K562 (cell line): ENCODE data around the gene RER1. TPM values are rescaled to one million over a fixed set of nuclear protein-coding genes. Genes with fewer than 3 reads are reported as not detected.
A peak's percentile ranks its signal among the peaks of the same experiment; 100 is the strongest.

Source experiments
- ATAC-seq: fragments of 200-7000 bp; cut with Tn5 transposase; 3 replicates; pipeline ENCODE4 v1.9.1; 2020; ENCODE audit warnings: moderate library complexity
- BruUV-seq: library from RNA; stranded (reverse); fragments of 400-500 nt; replicated peaks from 2 replicates; lab custom pipeline; 2021; lab: Mats Ljungman, UMichigan
- CTCF ChIA-PET: fragments of 300-600 bp; formaldehyde crosslinking; extraction: SDS; loops from one replicate; lab custom pipeline; 2021; ENCODE audit warnings: low intra/inter-chr PET ratio; lab: Yijun Ruan, JAX
- POLR2A ChIA-PET: fragments of 300-600, 350-650 bp; sonication (Branson Sonifier 250); formaldehyde crosslinking; extraction: SDS; loops from one replicate; lab custom pipeline; 2021; ENCODE audit warnings: antibody characterized with exemption, inconsistent platforms; lab: Yijun Ruan, JAX
- DNase-seq, 4 experiments: peaks; one replicate each; pipeline versions ENCODE4 v3.0.0 to v3.0.0-alpha.2; 2011 to 2018; ENCODE audit warnings: low spot score in 3 of 4, mixed read lengths in 3 of 4; ENCODE audit errors: extremely low read depth in 1 of 4
- FAIRE-seq: peaks from 2 replicates; lab custom pipeline; 2011; peaks lifted over from hg19 to GRCh38; lab: Jason Lieb, UNC
- H2AFZ ChIP-seq: 2 replicates; pipeline ENCODE4 v1.6.0; 2011; ENCODE audit warnings: low read depth, low read length, control low read depth, inconsistent platforms
- H3K27ac ChIP-seq: fragments of 200-600 bp; 3 replicates; pipeline ENCODE4 v1.8.0; 2011; ENCODE audit warnings: low read depth, mild to moderate bottlenecking, control low read depth, inconsistent platforms, low read length, moderate library complexity, mixed read lengths; ENCODE audit errors: extremely low read depth
- H3K27me3 ChIP-seq, 2 experiments: fragments of 300-600 bp in 1 of 2; 2 replicates in 1 of 2; 3 replicates in 1 of 2; pipeline versions ENCODE4 v1.6.0 to v1.8.0; 2011; ENCODE audit warnings: inconsistent platforms in 2 of 2, low read length in 2 of 2, mild to moderate bottlenecking in 1 of 2, mixed read lengths in 1 of 2, moderate library complexity in 1 of 2; ENCODE audit not compliant: control insufficient read depth in 2 of 2, insufficient read depth in 2 of 2
- H3K36me3 ChIP-seq: fragments of 300-600 bp; 3 replicates; pipeline ENCODE4 v1.8.0; 2011; ENCODE audit warnings: mild to moderate bottlenecking, low read length, inconsistent platforms; ENCODE audit not compliant: control insufficient read depth, insufficient read depth
- H3K4me1 ChIP-seq, 2 experiments: fragments of 200-600 bp in 1 of 2; replicated peaks in 1 of 2; 2 replicates in 1 of 2; 3 replicates in 1 of 2; pipeline versions ENCODE4 v1.5.1 to v1.8.0; 2011; ENCODE audit warnings: inconsistent platforms in 2 of 2, low read length in 2 of 2, mild to moderate bottlenecking in 1 of 2, mixed read lengths in 1 of 2, moderate library complexity in 1 of 2; ENCODE audit not compliant: control insufficient read depth in 2 of 2, insufficient read depth in 2 of 2
- H3K4me2 ChIP-seq: 2 replicates; pipeline ENCODE4 v1.6.1; 2011; ENCODE audit warnings: low read length, control low read depth, inconsistent platforms, mixed read lengths; ENCODE audit not compliant: insufficient read depth
- H3K4me3 ChIP-seq: fragments of 200-600 bp; sonication (generic), shearing (Covaris generic); 2 replicates; pipeline ENCODE4 v1.5.1; 2016; ENCODE audit warnings: control low read depth, inconsistent platforms
- H3K79me2 ChIP-seq: fragments of 200-600 bp; 3 replicates; pipeline ENCODE4 v1.8.0; 2011; ENCODE audit warnings: low read length, inconsistent platforms; ENCODE audit not compliant: control insufficient read depth, insufficient read depth
- H3K9ac ChIP-seq, 2 experiments: 2 replicates each; pipeline versions ENCODE4 v1.6.0 to v1.6.1; 2011; ENCODE audit warnings: low read depth in 2 of 2, low read length in 2 of 2, control low read depth in 1 of 2, inconsistent platforms in 1 of 2, mild to moderate bottlenecking in 1 of 2, mixed read lengths in 1 of 2; ENCODE audit not compliant: insufficient read depth in 1 of 2
- H3K9me1 ChIP-seq: one replicate; pipeline ENCODE4 v1.6.0; 2011; ENCODE audit warnings: inconsistent platforms, mild to moderate bottlenecking, low read length, moderate library complexity; ENCODE audit not compliant: control insufficient read depth, insufficient read depth
- H3K9me3 ChIP-seq: replicated peaks from 2 replicates; pipeline ENCODE4 v1.5.1; 2011; ENCODE audit warnings: low read depth, low read length, inconsistent platforms; ENCODE audit not compliant: control insufficient read depth, insufficient read depth
- H4K20me1 ChIP-seq: replicated peaks from 2 replicates; pipeline ENCODE4 v1.6.1; 2011; ENCODE audit warnings: low read length, inconsistent platforms, mixed read lengths; ENCODE audit not compliant: control insufficient read depth, insufficient read depth
- NFIC ChIP-seq: fragments of 450-650 bp; IDR thresholded peaks from 2 replicates; pipeline ENCODE4 v1.6.1; 2017; ENCODE audit warnings: mild to moderate bottlenecking, inconsistent platforms
- WGBS: fragments of 100-300 bp; shearing (Covaris generic); methylation state at CpG from one replicate; pipeline ENCODE4 v1.1.6; 2016; ENCODE audit warnings: low coverage, mixed read lengths; ENCODE audit not compliant: insufficient coverage; ENCODE audit errors: missing lambda C conversion rate; 5-methylcytosine and 5-hydroxymethylcytosine counted together
- in situ Hi-C: fragments of 300-500 bp; cut with MboI; formaldehyde crosslinking; loops from 4 replicates; pipeline ENCODE4 v1.15.0; 2018; ENCODE audit warnings: inconsistent platforms, mixed read lengths
- intact Hi-C: fragments of 100-400 bp; cut with micrococcal nuclease; formaldehyde crosslinking; loops from 2 replicates; pipeline ENCODE4 v1.14.2; 2022
- polyA plus RNA-seq, 8 experiments: library from polyadenylated mRNA; depleted of rRNA in 4 of 8; stranded (reverse) in 5 of 8; unstranded in 3 of 8; fragments of >200 nt; fragmentation: Nextera tagmentation in 2 of 8; fragmentation: Illumina TruSeq in 1 of 8; extraction: Ambion mirVana in 2 of 8; extraction: Trizol in 1 of 8; gene quantifications; 2 replicates each; pipeline versions ENCODE4 v1.2.1 to v1.2.3, GENCODE V29; 2011 to 2014; ENCODE audit warnings: inconsistent platforms in 1 of 8, missing spikeins in 1 of 8
- total RNA-seq, 7 experiments: library from RNA; depleted of rRNA in 6 of 7; stranded (reverse); fragments of >200 nt in 6 of 7; fragmentation: Illumina TruSeq in 2 of 7; extraction: Trizol in 2 of 7; gene quantifications; 2 replicates each; pipeline versions ENCODE4 v1.2.1 to v1.2.3, GENCODE V29; 2011 to 2021; ENCODE audit warnings: low replicate concordance in 1 of 7
- TF ChIP-seq, protein P1 (sequence below): fragments of 450-650 bp; formaldehyde crosslinking; IDR thresholded peaks from 2 replicates; pipeline ENCODE4 v1.4.0; 2022; ENCODE audit warnings: mild to moderate bottlenecking, moderate library complexity
- TF ChIP-seq, protein P2 (sequence below): sonication (generic); formaldehyde crosslinking; IDR thresholded peaks from 2 replicates; pipeline ENCODE4 v1.9.0; 2022; ENCODE audit warnings: mild to moderate bottlenecking, missing genetic modification reagents

The RER1 gene
- total and polyA plus RNA-seq, 9 of the 15 experiments (the other 6 are each of a cell fraction or from before 2014, with no cell fraction given), result 19.6 to 354 (median 183) TPM

DNA sequence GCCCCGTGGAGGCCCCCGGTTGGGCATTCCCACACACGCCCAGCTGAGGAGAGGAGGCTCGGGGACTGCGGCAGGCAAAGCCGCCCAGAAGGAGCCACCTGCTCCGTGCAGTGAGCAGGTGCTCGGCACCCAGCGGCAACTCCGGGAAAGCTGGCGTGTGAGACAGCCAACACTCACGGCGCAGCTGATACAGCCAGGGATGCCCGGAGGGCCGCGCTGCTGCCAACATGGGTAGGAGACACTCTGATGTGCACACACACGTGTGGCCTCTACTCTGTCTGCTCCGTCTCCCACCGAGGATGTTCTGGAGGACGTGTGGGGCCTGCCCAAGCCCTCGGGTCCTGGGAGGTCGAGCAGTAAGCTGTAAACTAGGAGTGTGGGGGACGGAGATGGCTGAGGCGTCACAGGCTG, 13.2 kb upstream of the RER1 start:
- Histone ChIP-seq H3K4me2 (no peak overlapping the region), H4K20me1 (peaks cover 17% of the 10 kb centered on the region), H3K4me3 (no peak overlapping the region), H3K9ac (peak overlapping the region in 1 of 2 experiments; percentile 57; a peak in 2 of 4 replicates), H3K79me2 (no peaks in the 10 kb centered on the region), H3K27me3 (peaks cover 48 to 79% of the 10 kb centered on the region in 2 experiments; a peak in 4 of 5 replicates), H2AFZ (no peak overlapping the region), H3K9me1 (no peaks in the 10 kb centered on the region), H3K9me3 (no peaks in the 10 kb centered on the region), H3K36me3 (no peaks in the 10 kb centered on the region), H3K4me1 (peaks cover 0 to 63% of the 10 kb centered on the region in 2 experiments; a peak in 2 of 5 replicates), H3K27ac (no peak overlapping the region)
- intact Hi-C loops, result loop anchor here (10.0 kb wide), 1 partner anchor 64 kb away; no protein-coding TSS in a partner anchor
- in situ Hi-C loops, result loop anchor here (10.0 kb wide), 1 partner anchor 184 kb away; the partner anchor contains the start of gene FAAP20
- CTCF ChIA-PET, result interaction anchor here (1.6 kb wide), 1 partner anchor 183 kb away, joined by 4 read pairs; no protein-coding TSS in a partner anchor
- BruUV-seq, result no TSS peak
- no peak for TF ChIP-seq NFIC
- TF ChIP-seq, protein P1, sequence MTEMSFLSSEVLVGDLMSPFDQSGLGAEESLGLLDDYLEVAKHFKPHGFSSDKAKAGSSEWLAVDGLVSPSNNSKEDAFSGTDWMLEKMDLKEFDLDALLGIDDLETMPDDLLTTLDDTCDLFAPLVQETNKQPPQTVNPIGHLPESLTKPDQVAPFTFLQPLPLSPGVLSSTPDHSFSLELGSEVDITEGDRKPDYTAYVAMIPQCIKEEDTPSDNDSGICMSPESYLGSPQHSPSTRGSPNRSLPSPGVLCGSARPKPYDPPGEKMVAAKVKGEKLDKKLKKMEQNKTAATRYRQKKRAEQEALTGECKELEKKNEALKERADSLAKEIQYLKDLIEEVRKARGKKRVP (CRISPR knock-in tag), result no peak
- TF ChIP-seq, protein P2, sequence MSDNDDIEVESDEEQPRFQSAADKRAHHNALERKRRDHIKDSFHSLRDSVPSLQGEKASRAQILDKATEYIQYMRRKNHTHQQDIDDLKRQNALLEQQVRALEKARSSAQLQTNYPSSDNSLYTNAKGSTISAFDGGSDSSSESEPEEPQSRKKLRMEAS, result peak; percentile 26; the same call in 1 of the 2 replicates
- no peak for ATAC-seq
- 19% methylated on average over 24 of the region's 24 CpGs for WGBS
- FAIRE-seq, result no peak
- DNase-seq, result no peak
- POLR2A ChIA-PET, result interaction anchor here (1.1 to 1.3 kb wide), 3 partner anchors 13 to 246 kb away, joined by 4 to 5 read pairs (median 4); partner anchors contain the start of genes MORN1 and RER1
